Neuronal stem cell (in vitro differentiated cells): Measurements from ENCODE around the gene RAX2.
A peak's percentile ranks its signal among the peaks of the same experiment; 100 is the strongest.

Experiments used
- DNase-seq: peaks from one replicate; pipeline ENCODE4 v3.0.0-alpha.2; 2013; ENCODE audit warnings: low spot score
- H2AFZ ChIP-seq: one replicate; pipeline ENCODE4 v1.6.1; 2013; ENCODE audit warnings: mild to moderate bottlenecking, low read length, inconsistent platforms
- H2AK5ac ChIP-seq: 2 replicates; pipeline ENCODE4 v1.6.1; 2013; ENCODE audit warnings: low read depth, mild to moderate bottlenecking, inconsistent platforms, low read length, moderate library complexity, mixed read lengths
- H2BK120ac ChIP-seq: 2 replicates; pipeline ENCODE4 v1.6.1; 2013; ENCODE audit warnings: low read depth, mild to moderate bottlenecking, inconsistent platforms, low read length, moderate library complexity, mixed read lengths
- H2BK12ac ChIP-seq: one replicate; pipeline ENCODE4 v1.6.1; 2013; ENCODE audit warnings: low read length, inconsistent platforms
- H2BK15ac ChIP-seq: 2 replicates; pipeline ENCODE4 v1.6.1; 2013; ENCODE audit warnings: mild to moderate bottlenecking, low read length, inconsistent platforms, mixed read lengths
- H2BK5ac ChIP-seq: one replicate; pipeline ENCODE4 v1.6.1; 2013; ENCODE audit warnings: inconsistent platforms, mild to moderate bottlenecking, low read length, moderate library complexity
- H3K14ac ChIP-seq: one replicate; pipeline ENCODE4 v1.6.1; 2013; ENCODE audit warnings: low read length, inconsistent platforms
- H3K18ac ChIP-seq: 2 replicates; pipeline ENCODE4 v1.6.1; 2013; ENCODE audit warnings: low read length, inconsistent platforms
- H3K23ac ChIP-seq: 2 replicates; pipeline ENCODE4 v1.6.1; 2013; ENCODE audit warnings: low read depth, mild to moderate bottlenecking, mixed read lengths, low read length, inconsistent platforms; ENCODE audit not compliant: poor library complexity
- H3K27ac ChIP-seq: replicated peaks from 3 replicates; pipeline ENCODE4 v1.5.1; 2013; ENCODE audit warnings: low read length, inconsistent platforms
- H3K27me3 ChIP-seq, 3 experiments: 2 replicates each; pipeline ENCODE4 v1.6.1; 2013; ENCODE audit warnings: low read length in 3 of 3, mild to moderate bottlenecking in 2 of 3, inconsistent platforms in 1 of 3, low read depth in 1 of 3, mixed read lengths in 1 of 3, moderate library complexity in 1 of 3; ENCODE audit not compliant: control insufficient read depth in 3 of 3, insufficient read depth in 3 of 3
- H3K36me3 ChIP-seq, 2 donors: replicated peaks in 1 of 2; 2 replicates each; pipeline ENCODE4 v1.6.1; 2013; ENCODE audit warnings: low read length in 2 of 2; ENCODE audit not compliant: control insufficient read depth in 2 of 2, insufficient read depth in 2 of 2
- H3K4ac ChIP-seq: 2 replicates; pipeline ENCODE4 v1.6.1; 2013; ENCODE audit warnings: inconsistent platforms, mild to moderate bottlenecking, low read length, moderate library complexity
- H3K4me1 ChIP-seq, 2 donors: 1 replicate in 1 of 2; 2 replicates in 1 of 2; pipeline ENCODE4 v1.6.1; 2013; ENCODE audit warnings: low read length in 2 of 2, low read depth in 1 of 2; ENCODE audit not compliant: control insufficient read depth in 2 of 2, insufficient read depth in 1 of 2
- H3K4me2 ChIP-seq: one replicate; pipeline ENCODE4 v1.6.1; 2013; ENCODE audit warnings: mild to moderate bottlenecking, low read length, inconsistent platforms; ENCODE audit not compliant: insufficient read depth, poor library complexity, severe bottlenecking
- H3K4me3 ChIP-seq, 2 donors: 2 replicates each; pipeline ENCODE4 v1.5.1; 2013; ENCODE audit warnings: low read length in 2 of 2, mild to moderate bottlenecking in 2 of 2, inconsistent platforms in 1 of 2, moderate library complexity in 1 of 2
- H3K79me1 ChIP-seq: one replicate; pipeline ENCODE4 v1.6.1; 2013; ENCODE audit warnings: low read depth, mild to moderate bottlenecking, inconsistent platforms, low read length, moderate library complexity
- H3K9ac ChIP-seq: one replicate; pipeline ENCODE4 v1.6.1; 2013; ENCODE audit warnings: mild to moderate bottlenecking, low read depth, low read length, inconsistent platforms; ENCODE audit not compliant: poor library complexity
- H3K9me3 ChIP-seq, 2 donors: replicated peaks in 1 of 2; 2 replicates each; pipeline versions ENCODE3 to v1.6.1; 2013; ENCODE audit warnings: low read length in 2 of 2, mild to moderate bottlenecking in 2 of 2, inconsistent platforms in 1 of 2, low read depth in 1 of 2, mixed read lengths in 1 of 2, moderate library complexity in 1 of 2; ENCODE audit not compliant: control insufficient read depth in 2 of 2, insufficient read depth in 1 of 2
- H4K8ac ChIP-seq: one replicate; pipeline ENCODE4 v1.6.1; 2013; ENCODE audit warnings: low read depth, mild to moderate bottlenecking, inconsistent platforms, low read length, moderate library complexity
- H4K91ac ChIP-seq: one replicate; pipeline ENCODE4 v1.6.1; 2013; ENCODE audit warnings: low read length, low read depth, mild to moderate bottlenecking, inconsistent platforms; ENCODE audit not compliant: poor library complexity
- WGBS, 2 donors: extraction: QIAGEN DNeasy Blood & Tissue Kit; methylation state at CpG; one replicate each; pipeline ENCODE4 v1.1.7; 2013; ENCODE audit warnings: missing lambda C conversion rate in 2 of 2, mixed read lengths in 1 of 2; ENCODE audit not compliant: insufficient read length in 2 of 2, insufficient replicate concordance in 1 of 2; ENCODE audit errors: extremely low coverage in 2 of 2; 5-methylcytosine and 5-hydroxymethylcytosine counted together

The RAX2 gene

GRCh38 chr19:3796358-3796757 lies 24.3 kb upstream of the RAX2 start:
- H3K27me3 ChIP-seq, result peaks cover 0 to 20% (median 9%) of the 10 kb centered on the region in 3 experiments
- H3K4me3 ChIP-seq, result no peak overlapping the region
- DNase-seq, result no peak
- H3K18ac ChIP-seq, result no peak overlapping the region
- H3K27ac ChIP-seq, result no peak overlapping the region
- no peak overlapping the region for H2BK12ac ChIP-seq
- H2AFZ ChIP-seq, result no peak overlapping the region
- WGBS, 2 donors, result no CpG with 5 or more reads among the region's 2 CpGs
- H3K23ac ChIP-seq, result no peak overlapping the region
- H3K4me1 ChIP-seq, result peaks cover 2 to 3% of the 10 kb centered on the region in 2 donors
- no peaks in the 10 kb centered on the region for H3K36me3 ChIP-seq
- no peak overlapping the region for H2AK5ac ChIP-seq
- no peak overlapping the region for H4K91ac ChIP-seq
- no peak overlapping the region for H2BK15ac ChIP-seq
- H2BK5ac ChIP-seq, result no peak overlapping the region
- no peak overlapping the region for H3K4ac ChIP-seq
- peaks cover 0 to 4% of the 10 kb centered on the region in 2 donors for H3K9me3 ChIP-seq
- no peak overlapping the region for H3K9ac ChIP-seq
- no peak overlapping the region for H2BK120ac ChIP-seq
- no peak overlapping the region for H3K4me2 ChIP-seq
- no peak overlapping the region for H3K14ac ChIP-seq
- H4K8ac ChIP-seq, result no peak overlapping the region
- H3K79me1 ChIP-seq, result no peaks in the 10 kb centered on the region

- no peak for DNase-seq
- Histone ChIP-seq H3K4me3 (no peak overlapping the region), H2AFZ (no peak overlapping the region), H3K18ac (no peak overlapping the region), H3K79me1 (no peaks in the 10 kb centered on the region), H3K4ac (no peak overlapping the region), H3K4me2 (no peak overlapping the region), H3K27me3 (peaks cover 0 to 15% (median 0%) of the 10 kb centered on the region in 3 experiments), H3K23ac (no peak overlapping the region), H2BK15ac (no peak overlapping the region), H3K36me3 (no peaks in the 10 kb centered on the region), H3K14ac (no peak overlapping the region), H2BK12ac (no peak overlapping the region), H3K4me1 (no peaks in the 10 kb centered on the region), H2BK5ac (no peak overlapping the region), H4K8ac (no peak overlapping the region), H3K27ac (no peak overlapping the region), H2BK120ac (no peak overlapping the region), H3K9ac (no peak overlapping the region), H4K91ac (no peak overlapping the region), H3K9me3 (peaks cover 2 to 8% of the 10 kb centered on the region in 2 donors), H2AK5ac (no peak overlapping the region)
- no CpG with 5 or more reads among the region's 3 CpGs for WGBS, 2 donors
These were observed 21.8 kb upstream of the RAX2 start for GRCh38 chr19:3793799-3794198.

GRCh38 chr19:3792114-3792513 lies 20.1 kb upstream of the RAX2 start:
- no peak overlapping the region for H3K23ac ChIP-seq
- peaks cover 0 to 23% (median 0%) of the 10 kb centered on the region in 3 experiments for H3K27me3 ChIP-seq
- no peak overlapping the region for H2BK15ac ChIP-seq
- no peak overlapping the region for H3K14ac ChIP-seq
- DNase-seq, result no peak
- H3K4ac ChIP-seq, result no peak overlapping the region
- H3K4me3 ChIP-seq, result no peak overlapping the region
- no peak overlapping the region for H3K27ac ChIP-seq
- H3K9me3 ChIP-seq, result peaks cover 2 to 8% of the 10 kb centered on the region in 2 donors
- H2BK120ac ChIP-seq, result no peak overlapping the region
- H3K4me1 ChIP-seq, result no peaks in the 10 kb centered on the region
- no peaks in the 10 kb centered on the region for H3K36me3 ChIP-seq
- H2AFZ ChIP-seq, result no peak overlapping the region
- no peak overlapping the region for H3K9ac ChIP-seq
- H2BK5ac ChIP-seq, result no peak overlapping the region
- no peak overlapping the region for H2AK5ac ChIP-seq
- no peak overlapping the region for H4K91ac ChIP-seq
- no CpG with 5 or more reads among the region's 3 CpGs for WGBS, 2 donors
- no peak overlapping the region for H3K4me2 ChIP-seq
- H4K8ac ChIP-seq, result no peak overlapping the region
- H3K18ac ChIP-seq, result no peak overlapping the region
- no peaks in the 10 kb centered on the region for H3K79me1 ChIP-seq
- no peak overlapping the region for H2BK12ac ChIP-seq

- H3K27me3 ChIP-seq, result peaks cover 2 to 33% (median 9%) of the 10 kb centered on the region in 3 experiments
- no peak for DNase-seq
- no peaks in the 10 kb centered on the region for H3K79me1 ChIP-seq
- no peak overlapping the region for H4K8ac ChIP-seq
- H3K23ac ChIP-seq, result no peak overlapping the region
- no peak overlapping the region for H3K27ac ChIP-seq
- no peak overlapping the region for H2BK12ac ChIP-seq
- no peak overlapping the region for H2BK120ac ChIP-seq
- H2BK5ac ChIP-seq, result no peak overlapping the region
- H3K9me3 ChIP-seq, result peaks cover 2 to 5% of the 10 kb centered on the region in 2 donors
- H2AK5ac ChIP-seq, result peak overlapping the region; percentile 15
- H2BK15ac ChIP-seq, result no peak overlapping the region
- no CpG with 5 or more reads among the region's 7 CpGs for WGBS, 2 donors
- H3K4me3 ChIP-seq, result no peak overlapping the region
- no peak overlapping the region for H3K4me2 ChIP-seq
- H3K4me1 ChIP-seq, result no peaks in the 10 kb centered on the region
- no peak overlapping the region for H4K91ac ChIP-seq
- no peak overlapping the region for H3K14ac ChIP-seq
- no peak overlapping the region for H2AFZ ChIP-seq
- H3K36me3 ChIP-seq, result no peaks in the 10 kb centered on the region
- H3K9ac ChIP-seq, result no peak overlapping the region
- H3K4ac ChIP-seq, result no peak overlapping the region
- H3K18ac ChIP-seq, result no peak overlapping the region
These were observed 18.9 kb upstream of the RAX2 start for GRCh38 chr19:3790941-3791340.
